Gastrocnemius medialis (tissue), 4 donors: ENCODE measurements around the gene STARD3. TPM values are rescaled to one million over a fixed set of nuclear protein-coding genes. Genes with fewer than 3 reads are reported as not detected.

Source experiments
- ATAC-seq, 2 donors: fragments of 150-250 bp; one replicate each; pipeline ENCODE4 v1.9.1; 2016
- DNase-seq, 2 donors: peaks; one replicate each; pipeline ENCODE4 v3.0.0-alpha.2; 2019
- H3K27ac ChIP-seq, 4 donors: fragments of 200-600 bp; sonication (generic); 1 replicate in 1 of 4; 2 replicates in 3 of 4; pipeline ENCODE4 v1.5.1; 2016 to 2018; ENCODE audit warnings: mild to moderate bottlenecking in 2 of 4, moderate library complexity in 1 of 4
- H3K27me3 ChIP-seq, 3 donors: fragments of 200-600 bp; sonication (generic) in 2 of 3; 1 replicate in 1 of 3; 2 replicates in 2 of 3; pipeline versions ENCODE4 v1.5.1 to v1.6.0; 2016 to 2019; ENCODE audit warnings: mild to moderate bottlenecking in 1 of 3, moderate library complexity in 1 of 3
- H3K36me3 ChIP-seq, 2 donors: fragments of 200-600 bp; sonication (generic) in 1 of 2; one replicate each; pipeline ENCODE4 v1.5.1; 2017 to 2018
- H3K4me1 ChIP-seq, 2 donors: fragments of 200-600 bp; sonication (generic) in 1 of 2; one replicate each; pipeline ENCODE4 v1.5.1; 2016 to 2017; ENCODE audit warnings: mild to moderate bottlenecking in 2 of 2
- H3K4me3 ChIP-seq, 4 donors: fragments of 200-600 bp; sonication (generic) in 3 of 4; 1 replicate in 1 of 4; 2 replicates in 3 of 4; pipeline ENCODE4 v1.5.1; 2016 to 2019; ENCODE audit warnings: mild to moderate bottlenecking in 2 of 4
- H3K9me3 ChIP-seq, 3 donors: fragments of 200-600 bp; sonication (generic) in 2 of 3; 1 replicate in 1 of 3; 2 replicates in 2 of 3; pipeline ENCODE4 v1.5.1; 2016 to 2019
- CTCF ChIP-seq, 5 experiments: fragments of 450-650 bp in 3 of 5; fragments of 200-600 bp in 2 of 5; sonication (generic) in 2 of 5; IDR thresholded peaks in 4 of 5; conservative IDR thresholded peaks in 1 of 5; 1 replicate in 4 of 5; 2 replicates in 1 of 5; pipeline ENCODE4 v1.5.1; 2016 to 2019; ENCODE audit warnings: antibody characterized with exemption in 5 of 5, mild to moderate bottlenecking in 3 of 5, moderate library complexity in 3 of 5
- POLR2A ChIP-seq, 2 donors: fragments of 450-650 bp; IDR thresholded peaks; one replicate each; pipeline ENCODE4 v1.6.1; 2017; ENCODE audit warnings: antibody characterized with exemption in 2 of 2, mild to moderate bottlenecking in 2 of 2, moderate library complexity in 2 of 2
- in situ Hi-C, 4 donors: fragments of 200-750 bp; cut with MboI; loops; one replicate each; pipeline versions ENCODE4 v1.15.0 to v1.8.0; 2017; ENCODE audit warnings: low sequenced_read_pairs in 4 of 4
- intact Hi-C: fragments of 100-400 bp; cut with DNase I; formaldehyde crosslinking; loops from one replicate; pipeline ENCODE4 v1.15.1; 2023; ENCODE audit warnings: low total_unique reads
- total RNA-seq, 4 donors: library from RNA; depleted of rRNA; stranded (reverse); fragments of >200 nt; gene quantifications; one replicate each; pipeline versions ENCODE4 v1.1.0 to v1.2.3, GENCODE V29; 2016

STARD3 gene
- total RNA-seq, 4 donors from 2014 or later, result 31.0 to 41.7 (median 41.0) TPM

- DNase-seq (no peak), ATAC-seq (no peak)
- intact Hi-C loops, result loop anchor here (2.0 to 10.0 kb wide), 2 partner anchors 47 to 475 kb away; partner anchors contain the start of gene CACNB1
- Histone ChIP-seq H3K4me3 (no peak overlapping the region), H3K27me3 (no peaks in the 10 kb centered on the region), H3K4me1 (peaks cover 31 to 55% of the 10 kb centered on the region in 2 donors), H3K36me3 (no peaks in the 10 kb centered on the region), H3K27ac (peak overlapping the region in 3 of 4 donors; percentile 96 to 99 (median 97)), H3K9me3 (no peaks in the 10 kb centered on the region)
- no peak for TF ChIP-seq CTCF (IDR thresholded peaks at IDR 0.05 in 4 of 5, conservative IDR thresholded peaks at IDR 0.05 in 1 of 5)
- in situ Hi-C loops, result loop anchor here in 1 of 4 donors (5.0 kb wide), 1 partner anchor 48 kb away; no protein-coding TSS in a partner anchor
Observed at GRCh38 chr17:39669897-39670735, 33.2 kb downstream of the STARD3 start.

- no peak for ATAC-seq
- intact Hi-C loops, result loop anchor here (2.0 kb wide), 1 partner anchor 48 kb away; no protein-coding TSS in a partner anchor
Observed at GRCh38 chr17:39670746-39671145, 33.8 kb downstream of the STARD3 start.

GRCh38 chr17:39671651-39672521 lies 34.9 kb downstream of the STARD3 start:
- TF ChIP-seq POLR2A (IDR thresholded peaks at IDR 0.05) (no peak), CTCF (IDR thresholded peaks at IDR 0.05 in 4 of 5, conservative IDR thresholded peaks at IDR 0.05 in 1 of 5) (peak; percentile 61 to 76 (median 70))
- DNase-seq (peak in 1 of 2 donors; percentile 62), ATAC-seq (peak in 1 of 2 donors; percentile 17)
- H3K27me3 ChIP-seq, result no peaks in the 10 kb centered on the region
- no peaks in the 10 kb centered on the region for H3K9me3 ChIP-seq
- H3K4me1 ChIP-seq, result peaks cover 32 to 57% of the 10 kb centered on the region in 2 donors
- peak overlapping the region; percentile 56 to 99 (median 96) for H3K27ac ChIP-seq
- intact Hi-C loops (loop anchor here (2.0 kb wide), 1 partner anchor 49 kb away; no protein-coding TSS in a partner anchor), in situ Hi-C loops (loop anchor here in 1 of 4 donors (5.0 kb wide), 1 partner anchor 50 kb away; no protein-coding TSS in a partner anchor)
- H3K36me3 ChIP-seq, result no peaks in the 10 kb centered on the region
- no peak overlapping the region for H3K4me3 ChIP-seq

More at GRCh38 chr17:39670746-39671145, 33.8 kb downstream of the STARD3 start:
- H3K27ac ChIP-seq, result peak overlapping the region; percentile 56 to 99 (median 96)
- in situ Hi-C loops, result loop anchor here in 1 of 4 donors (5.0 kb wide), 1 partner anchor 48 kb away; no protein-coding TSS in a partner anchor
- H3K36me3 ChIP-seq, result no peaks in the 10 kb centered on the region
- no peak for DNase-seq
- TF ChIP-seq POLR2A (IDR thresholded peaks at IDR 0.05) (no peak), CTCF (IDR thresholded peaks at IDR 0.05 in 4 of 5, conservative IDR thresholded peaks at IDR 0.05 in 1 of 5) (no peak)
- no peaks in the 10 kb centered on the region for H3K9me3 ChIP-seq
- H3K27me3 ChIP-seq, result no peaks in the 10 kb centered on the region
- peaks cover 33 to 56% of the 10 kb centered on the region in 2 donors for H3K4me1 ChIP-seq
- H3K4me3 ChIP-seq, result no peak overlapping the region

GRCh38 chr17:39672522-39673334 lies 35.8 kb downstream of the STARD3 start:
- TF ChIP-seq CTCF (IDR thresholded peaks at IDR 0.05 in 4 of 5, conservative IDR thresholded peaks at IDR 0.05 in 1 of 5), result no peak
- no peak for TF ChIP-seq POLR2A (IDR thresholded peaks at IDR 0.05)
- ATAC-seq (no peak), DNase-seq (no peak)
- no peak overlapping the region for H3K4me3 ChIP-seq
- H3K36me3 ChIP-seq, result no peaks in the 10 kb centered on the region
- in situ Hi-C loops (loop anchor here in 1 of 4 donors (5.0 kb wide), 1 partner anchor 50 kb away; no protein-coding TSS in a partner anchor), intact Hi-C loops (no loop called here)
- peak overlapping the region; percentile 56 to 99 (median 96) for H3K27ac ChIP-seq
- H3K9me3 ChIP-seq, result no peaks in the 10 kb centered on the region
- peaks cover 34 to 53% of the 10 kb centered on the region in 2 donors for H3K4me1 ChIP-seq
- H3K27me3 ChIP-seq, result no peaks in the 10 kb centered on the region
